Measurements from ENCODE around the gene GAS6.

DNA sequence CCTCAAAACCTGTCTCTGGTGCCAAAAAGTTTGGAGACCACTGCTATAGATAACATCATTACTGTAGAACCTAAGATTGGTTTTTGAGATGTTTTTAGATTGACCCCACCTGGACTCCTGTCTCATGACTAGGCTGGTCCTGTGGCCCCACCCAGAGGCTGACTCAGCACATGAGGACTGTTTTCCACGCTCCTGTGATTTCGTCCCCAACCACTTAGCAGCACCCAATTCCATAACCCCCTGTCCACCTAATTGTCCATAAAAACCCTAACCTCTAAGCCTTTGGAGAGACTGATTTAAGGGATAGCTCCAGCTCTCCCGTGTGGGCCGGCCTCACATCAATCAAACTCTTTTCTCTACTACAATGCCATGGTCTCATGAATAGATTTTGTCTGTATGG is 25.6 kb upstream of the GAS6 start:
- TF ChIP-seq, protein P1, sequence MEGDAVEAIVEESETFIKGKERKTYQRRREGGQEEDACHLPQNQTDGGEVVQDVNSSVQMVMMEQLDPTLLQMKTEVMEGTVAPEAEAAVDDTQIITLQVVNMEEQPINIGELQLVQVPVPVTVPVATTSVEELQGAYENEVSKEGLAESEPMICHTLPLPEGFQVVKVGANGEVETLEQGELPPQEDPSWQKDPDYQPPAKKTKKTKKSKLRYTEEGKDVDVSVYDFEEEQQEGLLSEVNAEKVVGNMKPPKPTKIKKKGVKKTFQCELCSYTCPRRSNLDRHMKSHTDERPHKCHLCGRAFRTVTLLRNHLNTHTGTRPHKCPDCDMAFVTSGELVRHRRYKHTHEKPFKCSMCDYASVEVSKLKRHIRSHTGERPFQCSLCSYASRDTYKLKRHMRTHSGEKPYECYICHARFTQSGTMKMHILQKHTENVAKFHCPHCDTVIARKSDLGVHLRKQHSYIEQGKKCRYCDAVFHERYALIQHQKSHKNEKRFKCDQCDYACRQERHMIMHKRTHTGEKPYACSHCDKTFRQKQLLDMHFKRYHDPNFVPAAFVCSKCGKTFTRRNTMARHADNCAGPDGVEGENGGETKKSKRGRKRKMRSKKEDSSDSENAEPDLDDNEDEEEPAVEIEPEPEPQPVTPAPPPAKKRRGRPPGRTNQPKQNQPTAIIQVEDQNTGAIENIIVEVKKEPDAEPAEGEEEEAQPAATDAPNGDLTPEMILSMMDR (conservative IDR thresholded peaks at IDR 0.05 in 1 of 2, IDR thresholded peaks at IDR 0.05 in 1 of 2; ENCODE audit: low read depth in 1 of 2, low read length in 2 of 2) = no peak
- TF ChIP-seq EZH2 (IDR thresholded peaks at IDR 0.05; ENCODE audit: low read length, missing control alignments) = no peak
